ENCODE data around the gene USP49. TPM values are rescaled to one million over a fixed set of nuclear protein-coding genes. Genes with fewer than 3 reads are reported as not detected.

Gene USP49
- total RNA-seq, 4 donors from 2014 or later = 6.5 to 13.8 (median 8.8) TPM

DNA sequence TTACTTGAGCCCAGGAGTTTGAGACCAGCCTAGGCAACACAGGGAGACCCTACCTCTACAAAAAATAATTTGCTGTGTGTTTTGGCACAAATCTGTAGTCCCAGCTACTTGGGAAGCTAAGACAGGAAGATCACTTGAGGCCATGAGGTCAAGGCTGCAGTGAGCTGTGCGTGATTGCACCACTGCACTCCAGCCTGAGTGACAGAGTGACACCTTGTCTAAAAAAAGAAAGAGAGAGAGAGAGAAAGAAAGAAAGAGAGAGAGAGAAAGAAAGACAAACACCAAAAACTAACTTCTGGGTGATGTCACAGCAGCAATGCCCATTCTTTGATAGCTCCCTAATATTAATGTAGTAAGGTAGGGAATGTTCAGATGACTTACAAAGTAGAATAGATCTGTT lies 20.4 kb downstream of the USP49 start:
- Histone ChIP-seq H3K27ac (no peak overlapping the region), H3K27me3 (no peaks in the 10 kb centered on the region), H3K9me3 (no peaks in the 10 kb centered on the region), H3K4me1 (no peaks in the 10 kb centered on the region), H3K36me3 (peaks cover 0 to 8% (median 0%) of the 10 kb centered on the region in 3 donors), H3K4me3 (no peak overlapping the region)
- no peak for DNase-seq (ENCODE audit: low spot score in 2 of 2)
- TF ChIP-seq POLR2A (IDR thresholded peaks at IDR 0.05) (no peak), EP300 (IDR thresholded peaks at IDR 0.05) (no peak)
- TF ChIP-seq, protein P1, sequence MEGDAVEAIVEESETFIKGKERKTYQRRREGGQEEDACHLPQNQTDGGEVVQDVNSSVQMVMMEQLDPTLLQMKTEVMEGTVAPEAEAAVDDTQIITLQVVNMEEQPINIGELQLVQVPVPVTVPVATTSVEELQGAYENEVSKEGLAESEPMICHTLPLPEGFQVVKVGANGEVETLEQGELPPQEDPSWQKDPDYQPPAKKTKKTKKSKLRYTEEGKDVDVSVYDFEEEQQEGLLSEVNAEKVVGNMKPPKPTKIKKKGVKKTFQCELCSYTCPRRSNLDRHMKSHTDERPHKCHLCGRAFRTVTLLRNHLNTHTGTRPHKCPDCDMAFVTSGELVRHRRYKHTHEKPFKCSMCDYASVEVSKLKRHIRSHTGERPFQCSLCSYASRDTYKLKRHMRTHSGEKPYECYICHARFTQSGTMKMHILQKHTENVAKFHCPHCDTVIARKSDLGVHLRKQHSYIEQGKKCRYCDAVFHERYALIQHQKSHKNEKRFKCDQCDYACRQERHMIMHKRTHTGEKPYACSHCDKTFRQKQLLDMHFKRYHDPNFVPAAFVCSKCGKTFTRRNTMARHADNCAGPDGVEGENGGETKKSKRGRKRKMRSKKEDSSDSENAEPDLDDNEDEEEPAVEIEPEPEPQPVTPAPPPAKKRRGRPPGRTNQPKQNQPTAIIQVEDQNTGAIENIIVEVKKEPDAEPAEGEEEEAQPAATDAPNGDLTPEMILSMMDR (IDR thresholded peaks at IDR 0.05) = no peak
- WGBS, 2 donors = 81 to 100% methylated on average over 1 of the region's 1 CpG

DNA sequence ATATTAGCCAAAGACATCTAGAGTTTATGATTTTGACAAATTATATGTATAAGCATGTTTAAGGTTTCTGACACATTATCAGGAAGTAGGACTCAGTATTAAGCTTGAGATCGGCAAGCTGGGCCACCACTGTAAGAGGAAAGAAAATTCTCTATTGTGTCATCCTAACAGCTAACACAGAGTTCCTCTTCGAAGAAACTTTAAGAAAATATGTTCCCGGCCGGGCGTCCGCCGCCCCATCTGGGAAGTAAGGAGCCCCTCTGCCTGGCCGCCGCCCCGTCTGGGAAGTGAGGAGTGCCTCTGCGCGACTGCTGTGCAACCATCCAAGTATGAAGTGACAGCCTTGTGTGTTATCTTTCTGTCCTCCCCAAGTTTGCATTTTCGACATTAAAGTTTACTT lies 23.0 kb downstream of the USP49 start:
- Histone ChIP-seq H3K36me3 (peaks cover 0 to 8% (median 0%) of the 10 kb centered on the region in 3 donors), H3K9me3 (no peaks in the 10 kb centered on the region), H3K4me3 (no peak overlapping the region), H3K27ac (no peak overlapping the region), H3K4me1 (no peaks in the 10 kb centered on the region), H3K27me3 (no peaks in the 10 kb centered on the region)
- no peak for DNase-seq (ENCODE audit: low spot score in 2 of 2)
- 91% methylated on average over 13 of the region's 13 CpGs for WGBS, 2 donors
- TF ChIP-seq EP300 (IDR thresholded peaks at IDR 0.05) (no peak), POLR2A (IDR thresholded peaks at IDR 0.05) (no peak)
- TF ChIP-seq, protein P1 (IDR thresholded peaks at IDR 0.05) = no peak

DNA sequence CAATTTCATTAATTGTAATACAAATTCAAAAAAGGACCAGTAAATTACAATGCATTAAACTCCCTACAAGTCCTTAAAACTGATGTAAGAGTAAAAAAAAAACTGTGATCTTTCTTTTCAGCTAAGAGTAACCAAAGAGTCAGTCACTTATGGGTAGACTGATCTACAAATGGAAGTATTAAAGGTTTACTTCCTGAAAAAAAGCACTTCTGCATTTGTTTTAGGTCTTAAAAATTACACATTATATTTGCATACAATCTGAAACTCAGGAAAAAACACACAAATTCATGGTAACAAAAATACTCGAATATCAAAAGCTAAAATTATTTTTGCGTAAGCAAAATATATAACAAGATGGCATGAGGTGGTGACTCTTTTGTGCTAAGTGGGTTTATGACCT lies 23.5 kb downstream of the USP49 start:
- no peak overlapping the region for H3K4me3 ChIP-seq
- no peak overlapping the region for H3K27ac ChIP-seq
- peaks cover 0 to 8% (median 0%) of the 10 kb centered on the region in 3 donors for H3K36me3 ChIP-seq
- no peaks in the 10 kb centered on the region for H3K4me1 ChIP-seq
- H3K9me3 ChIP-seq = no peaks in the 10 kb centered on the region
- WGBS, 2 donors = 97 to 98% methylated on average over 2 of the region's 2 CpGs
- H3K27me3 ChIP-seq = no peaks in the 10 kb centered on the region
- TF ChIP-seq, protein P1 (IDR thresholded peaks at IDR 0.05) = no peak
- TF ChIP-seq POLR2A (IDR thresholded peaks at IDR 0.05) = no peak
- TF ChIP-seq EP300 (IDR thresholded peaks at IDR 0.05) = no peak
- DNase-seq (ENCODE audit: low spot score in 2 of 2) = no peak

DNA sequence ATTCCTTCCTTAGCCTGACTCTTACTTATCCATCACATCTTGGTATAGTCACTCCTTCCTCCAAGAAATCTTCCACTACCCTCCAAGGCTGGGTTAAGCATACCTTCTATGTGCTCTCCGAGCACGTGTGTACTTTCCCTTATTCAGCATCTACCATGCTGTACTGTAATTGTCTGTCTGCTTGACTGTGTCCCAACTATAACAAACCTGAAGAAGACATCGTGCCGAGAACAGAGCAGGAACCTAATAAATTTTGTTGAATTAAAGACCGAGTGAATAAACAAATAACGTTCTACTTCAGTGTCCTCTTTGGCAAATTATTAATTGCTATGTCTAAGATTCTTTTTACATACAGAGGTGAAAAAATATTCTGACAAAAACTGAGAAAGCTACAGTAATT lies 35.8 kb downstream of the USP49 start:
- TF ChIP-seq EP300 (IDR thresholded peaks at IDR 0.05) = no peak
- no peak for TF ChIP-seq POLR2A (IDR thresholded peaks at IDR 0.05)
- TF ChIP-seq, protein P1 (IDR thresholded peaks at IDR 0.05) = no peak
- Histone ChIP-seq H3K9me3 (no peaks in the 10 kb centered on the region), H3K27me3 (no peaks in the 10 kb centered on the region), H3K4me3 (no peak overlapping the region), H3K27ac (no peak overlapping the region), H3K4me1 (no peaks in the 10 kb centered on the region), H3K36me3 (no peaks in the 10 kb centered on the region)
- 96% methylated on average over 6 of the region's 6 CpGs for WGBS, 2 donors
- no peak for DNase-seq (ENCODE audit: low spot score in 2 of 2)

DNA sequence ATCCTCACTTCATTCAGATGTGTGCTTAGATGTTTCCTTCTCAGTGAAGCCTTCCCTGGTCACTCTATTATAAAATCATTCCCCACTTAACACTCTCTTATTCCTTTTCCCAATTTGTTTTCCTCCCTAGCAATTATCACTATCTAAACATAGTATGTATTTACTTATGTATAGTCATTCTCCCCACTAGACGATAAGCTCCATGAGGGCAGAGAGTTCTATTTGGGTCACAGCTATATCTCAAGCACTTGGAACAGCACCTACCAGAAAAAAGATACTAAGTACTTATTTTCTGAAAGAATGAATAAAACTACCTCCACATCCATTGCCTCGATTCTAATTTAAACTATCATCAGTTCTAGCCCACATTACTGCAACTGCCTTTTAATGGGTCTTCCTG lies 36.5 kb downstream of the USP49 start:
- TF ChIP-seq, protein P1 (IDR thresholded peaks at IDR 0.05) = no peak
- TF ChIP-seq POLR2A (IDR thresholded peaks at IDR 0.05) (no peak), EP300 (IDR thresholded peaks at IDR 0.05) (no peak)
- Histone ChIP-seq H3K4me3 (no peak overlapping the region), H3K36me3 (no peaks in the 10 kb centered on the region), H3K9me3 (no peaks in the 10 kb centered on the region), H3K27me3 (no peaks in the 10 kb centered on the region), H3K4me1 (no peaks in the 10 kb centered on the region), H3K27ac (no peak overlapping the region)
- DNase-seq (ENCODE audit: low spot score in 2 of 2) = no peak
- WGBS, 2 donors = 93 to 95% methylated on average over 2 of the region's 2 CpGs
